Uterus (tissue), 4 donors: ENCODE measurements around the gene ALDH3B1. TPM values are rescaled to one million over a fixed set of nuclear protein-coding genes. Genes with fewer than 3 reads are reported as not detected.

Source experiments
- DNase-seq, 2 donors: peaks; one replicate each; pipeline ENCODE4 v3.0.0-alpha.2; 2019 to 2020
- H3K27ac ChIP-seq, 2 donors: fragments of 200-600 bp; sonication (generic); 1 replicate in 1 of 2; 2 replicates in 1 of 2; pipeline ENCODE4 v1.5.1; 2016 to 2018
- H3K27me3 ChIP-seq, 2 donors: fragments of 200-600 bp; sonication (generic); one replicate each; pipeline ENCODE4 v1.5.1; 2018 to 2019; ENCODE audit warnings: control low read depth in 1 of 2
- H3K36me3 ChIP-seq, 2 donors: fragments of 200-600 bp; sonication (generic); one replicate each; pipeline ENCODE4 v1.5.1; 2019; ENCODE audit warnings: control low read depth in 1 of 2
- H3K4me1 ChIP-seq, 2 donors: fragments of 200-600 bp; sonication (generic); one replicate each; pipeline ENCODE4 v1.5.1; 2018 to 2019; ENCODE audit warnings: control low read depth in 1 of 2
- H3K4me3 ChIP-seq, 2 donors: fragments of 200-600 bp; sonication (generic); 1 replicate in 1 of 2; 2 replicates in 1 of 2; pipeline ENCODE4 v1.5.1; 2018 to 2019; ENCODE audit warnings: mild to moderate bottlenecking in 1 of 2
- H3K9me3 ChIP-seq, 2 donors: fragments of 200-600 bp; sonication (generic); one replicate each; pipeline ENCODE4 v1.5.1; 2019; ENCODE audit warnings: control low read depth in 1 of 2
- CTCF ChIP-seq, 4 experiments: fragments of 200-600 bp in 2 of 4; fragments of 450-650 bp in 2 of 4; sonication (generic) in 2 of 4; IDR thresholded peaks; one replicate each; pipeline ENCODE4 v1.5.1; 2016 to 2019; ENCODE audit warnings: antibody characterized with exemption in 4 of 4, mild to moderate bottlenecking in 2 of 4, moderate library complexity in 1 of 4
- POLR2A ChIP-seq, 2 donors: fragments of 450-650 bp; IDR thresholded peaks; one replicate each; pipeline ENCODE4 v1.6.1; 2016; ENCODE audit warnings: antibody characterized with exemption in 2 of 2, mild to moderate bottlenecking in 1 of 2, moderate library complexity in 1 of 2
- intact Hi-C: fragments of 100-400 bp; cut with DNase I; formaldehyde crosslinking; loops from one replicate; pipeline ENCODE4 v1.15.1; 2023; ENCODE audit warnings: low total_unique reads
- total RNA-seq, 4 donors: library from RNA; depleted of rRNA in 3 of 4; stranded (reverse); fragments of >200 nt in 3 of 4; gene quantifications; one replicate each; pipeline versions ENCODE4 v1.1.0 to v1.2.4, GENCODE V29; 2014 to 2023
- donor health status: DM: yes; HTN: yes; CAD: no.

ALDH3B1 gene
- total RNA-seq, 4 donors from 2014 or later, result 2.3 to 5.7 (median 4.0) TPM

- no peaks in the 10 kb centered on the region for H3K27me3 ChIP-seq
- no peaks in the 10 kb centered on the region for H3K36me3 ChIP-seq
- no peak for DNase-seq
These were observed 55.7 kb downstream of the ALDH3B1 start for GRCh38 chr11:68065841-68066240.

GRCh38 chr11:68066742-68067141 lies 56.6 kb downstream of the ALDH3B1 start:
- DNase-seq, result no peak
- no peaks in the 10 kb centered on the region for H3K9me3 ChIP-seq
- H3K4me3 ChIP-seq, result no peak overlapping the region
- no peaks in the 10 kb centered on the region for H3K27me3 ChIP-seq
- intact Hi-C loops, result no loop called here
- TF ChIP-seq CTCF (IDR thresholded peaks at IDR 0.05), result no peak
- no peak for TF ChIP-seq POLR2A (IDR thresholded peaks at IDR 0.05)
- no peaks in the 10 kb centered on the region for H3K4me1 ChIP-seq
- no peaks in the 10 kb centered on the region for H3K36me3 ChIP-seq
- no peak overlapping the region for H3K27ac ChIP-seq

More at GRCh38 chr11:68065841-68066240, 55.7 kb downstream of the ALDH3B1 start:
- Histone ChIP-seq H3K4me1 (no peaks in the 10 kb centered on the region), H3K4me3 (no peak overlapping the region), H3K9me3 (no peaks in the 10 kb centered on the region), H3K27ac (no peak overlapping the region)
- TF ChIP-seq CTCF (IDR thresholded peaks at IDR 0.05), result no peak
- no peak for TF ChIP-seq POLR2A (IDR thresholded peaks at IDR 0.05)
- intact Hi-C loops, result no loop called here

GRCh38 chr11:68067991-68068390 lies 57.9 kb downstream of the ALDH3B1 start:
- H3K36me3 ChIP-seq, result no peaks in the 10 kb centered on the region
- DNase-seq, result no peak
- H3K27me3 ChIP-seq, result no peaks in the 10 kb centered on the region
- TF ChIP-seq POLR2A (IDR thresholded peaks at IDR 0.05) (no peak), CTCF (IDR thresholded peaks at IDR 0.05) (no peak)
- H3K4me3 ChIP-seq, result no peak overlapping the region
- H3K27ac ChIP-seq, result no peak overlapping the region
- no peaks in the 10 kb centered on the region for H3K4me1 ChIP-seq
- H3K9me3 ChIP-seq, result no peaks in the 10 kb centered on the region
- intact Hi-C loops, result no loop called here

GRCh38 chr11:68071281-68072048 lies 61.3 kb downstream of the ALDH3B1 start:
- Histone ChIP-seq H3K4me3 (no peak overlapping the region), H3K27ac (no peak overlapping the region), H3K9me3 (no peaks in the 10 kb centered on the region), H3K4me1 (no peaks in the 10 kb centered on the region), H3K27me3 (no peaks in the 10 kb centered on the region), H3K36me3 (no peaks in the 10 kb centered on the region)
- no peak for DNase-seq
- TF ChIP-seq POLR2A (IDR thresholded peaks at IDR 0.05) (no peak), CTCF (IDR thresholded peaks at IDR 0.05) (no peak)
- intact Hi-C loops, result no loop called here

GRCh38 chr11:68074584-68075352 lies 64.6 kb downstream of the ALDH3B1 start:
- no peaks in the 10 kb centered on the region for H3K27me3 ChIP-seq
- H3K36me3 ChIP-seq, result no peaks in the 10 kb centered on the region
- no peak overlapping the region for H3K4me3 ChIP-seq
- no peak for DNase-seq
- intact Hi-C loops, result no loop called here
- TF ChIP-seq POLR2A (IDR thresholded peaks at IDR 0.05), result no peak
- no peak for TF ChIP-seq CTCF (IDR thresholded peaks at IDR 0.05)
- no peak overlapping the region for H3K27ac ChIP-seq
- no peaks in the 10 kb centered on the region for H3K4me1 ChIP-seq
- no peaks in the 10 kb centered on the region for H3K9me3 ChIP-seq
